GM12875 (cell line): ENCODE measurements around the gene LYPD4.
A peak's percentile ranks its signal among the peaks of the same experiment; 100 is the strongest.

Source experiments
- H3K4me3 ChIP-seq: one replicate; pipeline ENCODE4 v1.5.1; 2011; ENCODE audit warnings: low read depth, low read length, control low read depth
- CTCF ChIP-seq: IDR thresholded peaks from 2 replicates; pipeline ENCODE4 v1.5.1; 2011; ENCODE audit warnings: low read depth, mild to moderate bottlenecking, control low read depth, inconsistent platforms, low read length, moderate library complexity, borderline replicate concordance; ENCODE audit not compliant: insufficient read depth

The LYPD4 gene, protein sequence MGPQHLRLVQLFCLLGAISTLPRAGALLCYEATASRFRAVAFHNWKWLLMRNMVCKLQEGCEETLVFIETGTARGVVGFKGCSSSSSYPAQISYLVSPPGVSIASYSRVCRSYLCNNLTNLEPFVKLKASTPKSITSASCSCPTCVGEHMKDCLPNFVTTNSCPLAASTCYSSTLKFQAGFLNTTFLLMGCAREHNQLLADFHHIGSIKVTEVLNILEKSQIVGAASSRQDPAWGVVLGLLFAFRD

GRCh38 chr19:41844601-41845000 lies at the start of gene LYPD4:
TSS of gene LYPD4 (minus strand) at chr19:41844683. CDS start at chr19:41839285, 5,398 bp downstream.
- H3K4me3 ChIP-seq: no peak within 1 kb of the TSS

GRCh38 chr19:41893899-41894298 lies 49.4 kb upstream of the LYPD4 start:
- no peak overlapping the region for H3K4me3 ChIP-seq
- TF ChIP-seq CTCF: peak; percentile 33; the same call in 1 of the 2 replicates

More at GRCh38 chr19:41844601-41845000, at the start of gene LYPD4:
- TF ChIP-seq CTCF: no peak

- TF ChIP-seq CTCF: 0 out of 2 replicates have a peak, but pooled peaks have one; percentile 3
Measured at GRCh38 chr19:41892173-41892902, 47.9 kb upstream of the LYPD4 start.

DNA sequence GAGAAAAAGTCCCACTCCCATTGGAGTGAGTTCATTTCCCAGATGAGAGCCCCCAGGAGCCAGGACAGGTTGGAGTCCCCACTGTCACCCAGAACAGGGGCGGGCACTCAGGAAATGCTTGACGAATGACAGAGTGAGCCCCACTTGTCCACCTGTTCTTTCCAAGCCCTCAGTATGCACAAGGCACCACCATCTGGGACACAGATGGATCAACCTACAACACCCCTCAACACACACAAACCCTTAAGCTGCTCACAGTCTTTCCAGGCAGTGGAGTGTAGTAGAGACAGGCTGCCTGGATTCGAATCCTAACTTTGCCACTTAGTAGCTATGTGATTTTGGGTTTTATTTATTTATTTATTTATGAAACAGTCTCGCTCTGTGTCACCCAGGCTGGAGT lies 46.5 kb upstream of the LYPD4 start:
- H3K4me3 ChIP-seq: no peak overlapping the region
- no peak for TF ChIP-seq CTCF

More at GRCh38 chr19:41892173-41892902, 47.9 kb upstream of the LYPD4 start:
- no peak overlapping the region for H3K4me3 ChIP-seq

DNA sequence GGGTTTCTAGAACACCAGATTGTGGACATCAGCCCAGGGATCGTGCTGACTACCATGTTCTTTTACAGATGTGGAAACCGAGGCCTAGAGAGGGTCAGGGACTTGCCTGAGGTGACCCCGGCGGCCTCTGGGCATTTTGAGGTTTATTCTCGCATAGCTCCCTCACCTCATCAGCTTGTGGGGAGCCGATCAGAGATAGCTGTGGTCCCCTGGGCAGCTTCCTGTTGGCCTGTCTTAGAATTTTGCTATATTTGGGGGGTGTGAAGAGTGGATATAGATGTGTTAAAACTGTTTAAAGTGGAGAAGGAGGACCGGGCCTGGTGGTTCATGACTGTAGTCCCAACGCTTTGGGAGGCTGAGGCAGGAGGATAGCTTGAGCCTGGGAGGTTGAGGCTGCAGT lies 45.4 kb upstream of the LYPD4 start:
- TF ChIP-seq CTCF: no peak
- H3K4me3 ChIP-seq: no peak overlapping the region

- no peak overlapping the region for H3K4me3 ChIP-seq
- TF ChIP-seq CTCF: no peak
Measured at GRCh38 chr19:41888926-41889325, 44.4 kb upstream of the LYPD4 start.
